Non-pigmented ciliary epithelial cell (primary cell): ENCODE data around the gene OST4.
"Not testable (repeated sequence)": the region's sequence is repeated elsewhere in the genome, so short reads cannot be mapped to it uniquely, and the experiment has no call there.

Experiments used
- DNase-seq: peaks from one replicate; pipeline ENCODE4 v3.0.0-alpha.2; 2010; ENCODE audit warnings: low read depth

Gene OST4

GRCh38 chr2:27078267-27079194 lies 7.1 kb upstream of the OST4 start, which contains the start of gene EMILIN1:
TSS of gene EMILIN1 (plus strand) at chr2:27078615. CDS start at chr2:27079066, 451 bp downstream.
- peak; percentile 58 for DNase-seq

- no peak for DNase-seq
Measured at GRCh38 chr2:27077231-27077630, 5.8 kb upstream of the OST4 start.

- no peak for DNase-seq
Measured at GRCh38 chr2:27076323-27076722, 4.9 kb upstream of the OST4 start.

- not testable (repeated sequence) for DNase-seq
Measured at GRCh38 chr2:27075566-27075871, 4.1 kb upstream of the OST4 start.

- no peak for DNase-seq
Measured at GRCh38 chr2:27074738-27075565, 3.5 kb upstream of the OST4 start.

GRCh38 chr2:27073782-27074181 lies 2.3 kb upstream of the OST4 start:
- no peak for DNase-seq

GRCh38 chr2:27072920-27073319 lies 1.5 kb upstream of the OST4 start:
- DNase-seq: no peak

- no peak for DNase-seq
Measured at GRCh38 chr2:27071990-27072830, 756 bp upstream of the OST4 start.

GRCh38 chr2:27070653-27071276 lies 689 bp downstream of the OST4 start:
- no peak for DNase-seq

- DNase-seq: no peak
Measured at GRCh38 chr2:27069961-27070618, 1.4 kb downstream of the OST4 start.

- no peak for DNase-seq
Measured at GRCh38 chr2:27069436-27069835, 2.0 kb downstream of the OST4 start.

GRCh38 chr2:27067385-27067784 lies 4.1 kb downstream of the OST4 start:
- no peak for DNase-seq

GRCh38 chr2:27065128-27065527 lies 6.3 kb downstream of the OST4 start:
- no peak for DNase-seq

GRCh38 chr2:27060323-27060722 lies 11.1 kb downstream of the OST4 start:
- no peak for DNase-seq

- DNase-seq: no peak
Measured at GRCh38 chr2:27059141-27059820, 12.2 kb downstream of the OST4 start.

- DNase-seq: no peak
Measured at GRCh38 chr2:27058210-27058609, 13.2 kb downstream of the OST4 start.

- no peak for DNase-seq
Measured at GRCh38 chr2:27057184-27057583, 14.3 kb downstream of the OST4 start.

- DNase-seq: no peak
Measured at GRCh38 chr2:27054721-27055120, 16.7 kb downstream of the OST4 start.

GRCh38 chr2:27053776-27054175 lies 17.7 kb downstream of the OST4 start:
- DNase-seq: no peak

- no peak for DNase-seq
Measured at GRCh38 chr2:27053321-27053720, 18.1 kb downstream of the OST4 start.
